Endothelial cell of umbilical vein (primary cell): ENCODE data around the gene ADAMTSL2.

Experiments
- CTCF ChIP-seq, 2 donors: IDR thresholded peaks; 1 replicate in 1 of 2; 2 replicates in 1 of 2; pipeline ENCODE4 v1.5.1; 2011; ENCODE audit warnings: low read length in 2 of 2, mild to moderate bottlenecking in 2 of 2, moderate library complexity in 2 of 2, control low read depth in 1 of 2, inconsistent platforms in 1 of 2, low read depth in 1 of 2; ENCODE audit not compliant: insufficient read depth in 1 of 2; ENCODE audit errors: extremely low read depth in 1 of 2
- EZH2 ChIP-seq: IDR thresholded peaks from 2 replicates; pipeline ENCODE4 v1.6.1; 2012; ENCODE audit warnings: borderline replicate concordance, low read depth, mild to moderate bottlenecking, moderate library complexity, low read length, inconsistent platforms; ENCODE audit not compliant: severe bottlenecking
- FOS ChIP-seq: IDR thresholded peaks from 2 replicates; pipeline ENCODE4 v1.6.1; 2011; ENCODE audit warnings: mild to moderate bottlenecking, low read length, moderate library complexity, borderline replicate concordance; ENCODE audit not compliant: insufficient read depth
- GATA2 ChIP-seq: IDR thresholded peaks from 2 replicates; pipeline ENCODE4 v1.7.0; 2011; ENCODE audit warnings: low read depth, mild to moderate bottlenecking, moderate library complexity, mixed read lengths, low read length; ENCODE audit not compliant: insufficient read length, insufficient read depth
- JUN ChIP-seq: IDR thresholded peaks from 2 replicates; pipeline ENCODE4 v1.6.1; 2011; ENCODE audit warnings: borderline replicate concordance, low read depth; ENCODE audit not compliant: insufficient read length, insufficient read depth
- MAX ChIP-seq: IDR thresholded peaks from 2 replicates; pipeline ENCODE4 v1.6.1; 2011; ENCODE audit not compliant: insufficient read depth, insufficient read length
- MYC ChIP-seq: IDR thresholded peaks from one replicate; pipeline ENCODE4 v1.6.1; 2011; ENCODE audit warnings: mild to moderate bottlenecking, low read depth, low read length
- POLR2A ChIP-seq: IDR thresholded peaks from 2 replicates; pipeline ENCODE4 v1.6.1; 2012; ENCODE audit warnings: low read depth, mild to moderate bottlenecking, control low read depth, low read length
- POLR2AphosphoS5 ChIP-seq: IDR thresholded peaks from 2 replicates; pipeline ENCODE4 v1.6.1; 2012; ENCODE audit warnings: low read depth, mild to moderate bottlenecking, control low read depth, low read length, moderate library complexity; ENCODE audit not compliant: insufficient read depth

GRCh38 chr9:133499892-133500270 is 34.6 kb upstream of the ADAMTSL2 start:
- no peak for TF ChIP-seq MAX
- TF ChIP-seq CTCF (IDR thresholded peaks at IDR 0.05; ENCODE audit: extremely low read depth in 1 of 2, insufficient read depth in 1 of 2, low read depth in 1 of 2, low read length in 2 of 2) = no peak
- TF ChIP-seq POLR2AphosphoS5 = no peak
- TF ChIP-seq EZH2 = no peak
- TF ChIP-seq POLR2A = no peak
- TF ChIP-seq JUN = no peak
- TF ChIP-seq GATA2 = no peak
- no peak for TF ChIP-seq MYC
- TF ChIP-seq FOS = no peak
